GM18507 (cell line): Measurements from ENCODE around the gene KRT14.
"Not testable (repeated sequence)": the region's sequence is repeated elsewhere in the genome, so short reads cannot be mapped to it uniquely, and the experiment has no call there.

ENCODE experiments used
- DNase-seq: peaks from one replicate; pipeline ENCODE4 v3.0.0; 2011; ENCODE audit warnings: low read depth; ENCODE audit not compliant: insufficient read length; ENCODE audit errors: extremely low spot score
- FAIRE-seq: peaks from 2 replicates; lab custom pipeline; 2011; peaks lifted over from hg19 to GRCh38; lab: Jason Lieb, UNC

Gene KRT14

GRCh38 chr17:41612376-41613160 is 25.9 kb upstream of the KRT14 start, which contains the start of gene KRT16:
Gene KRT16 (minus strand): TSS chr17:41612767. CDS start chr17:41612688, 79 bp downstream.
- FAIRE-seq, DNase-seq: not testable (repeated sequence)

DNA sequence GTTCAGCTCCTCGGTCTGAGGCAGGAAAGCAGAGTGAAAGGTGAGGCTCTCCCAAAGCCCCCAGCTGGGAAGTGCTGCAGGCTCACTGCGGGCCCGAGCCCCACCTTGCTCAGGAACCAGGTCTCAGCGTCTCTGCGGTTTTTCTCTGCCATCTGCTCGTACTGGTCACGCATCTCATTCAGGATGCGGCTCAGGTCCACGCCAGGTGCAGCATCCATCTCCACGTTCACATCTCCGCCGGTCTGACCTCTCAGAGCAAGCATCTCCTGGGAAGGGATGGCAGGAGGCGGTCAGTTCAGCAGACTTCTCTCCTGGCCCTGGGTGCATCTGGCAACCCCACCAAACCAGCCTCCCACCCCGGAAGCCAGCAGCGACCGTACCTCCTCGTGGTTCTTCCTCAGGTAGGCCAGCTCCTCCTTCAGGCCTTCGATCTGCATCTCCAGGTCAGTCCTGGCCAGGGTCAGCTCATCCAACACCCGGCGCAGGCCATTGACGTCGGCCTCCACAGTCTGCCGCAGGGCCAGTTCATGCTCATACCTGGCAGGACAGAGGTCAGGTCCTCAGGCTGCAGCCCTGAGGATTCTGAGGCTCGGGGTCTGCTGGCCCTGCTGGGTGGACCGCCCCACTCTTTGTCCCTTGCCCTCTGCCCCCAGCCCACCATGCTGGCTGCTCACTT is 24.4 kb upstream of the KRT14 start:
- FAIRE-seq (no peak), DNase-seq (no peak)

DNA sequence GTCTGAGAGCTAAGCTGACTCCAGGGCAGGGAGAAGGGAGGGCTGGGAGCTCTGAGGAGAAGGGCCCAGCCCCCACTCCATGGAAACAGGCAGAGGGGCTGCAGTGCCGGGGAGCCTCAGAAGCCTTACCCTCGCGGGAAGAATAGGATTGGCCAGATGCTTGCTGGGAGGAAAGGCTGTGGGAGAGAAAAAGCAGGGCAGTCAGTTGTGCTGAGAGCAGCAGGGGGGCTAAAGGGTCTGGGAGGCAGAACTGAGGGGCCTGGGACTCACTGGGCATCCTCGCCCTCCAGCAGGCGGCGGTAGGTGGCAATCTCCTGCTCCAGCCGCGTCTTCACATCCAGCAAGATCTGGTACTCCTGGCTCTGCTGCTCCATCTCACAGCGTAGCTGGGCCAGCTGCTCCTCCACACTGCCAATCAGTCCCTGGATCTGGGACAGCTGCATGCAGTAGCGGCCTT is 23.4 kb upstream of the KRT14 start:
- not testable (repeated sequence) for DNase-seq, FAIRE-seq

GRCh38 chr17:41606930-41607329 is 20.2 kb upstream of the KRT14 start:
- not testable (repeated sequence) for DNase-seq, FAIRE-seq

GRCh38 chr17:41602524-41602923 is 15.8 kb upstream of the KRT14 start:
- DNase-seq (no peak), FAIRE-seq (no peak)

DNA sequence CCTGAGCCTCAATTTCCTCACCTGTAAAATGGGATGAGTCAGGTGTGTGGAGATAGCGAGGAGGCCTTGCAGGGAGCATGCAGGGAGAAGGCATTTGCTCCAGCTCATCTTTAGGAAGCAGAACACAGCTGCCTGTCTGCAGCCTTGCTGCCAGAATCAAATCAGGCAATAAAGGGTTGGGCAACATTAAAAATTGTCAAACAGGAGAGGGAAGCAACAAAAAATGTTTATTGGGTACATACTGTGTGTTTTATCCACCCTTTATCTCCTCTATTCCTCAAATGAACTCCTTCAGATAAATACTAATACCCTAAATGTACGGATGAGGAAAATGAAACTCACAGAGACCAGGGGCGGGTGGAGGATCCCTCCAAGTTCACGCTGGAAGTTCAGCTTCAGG is 13.6 kb upstream of the KRT14 start:
- FAIRE-seq (no peak), DNase-seq (no peak)

DNA sequence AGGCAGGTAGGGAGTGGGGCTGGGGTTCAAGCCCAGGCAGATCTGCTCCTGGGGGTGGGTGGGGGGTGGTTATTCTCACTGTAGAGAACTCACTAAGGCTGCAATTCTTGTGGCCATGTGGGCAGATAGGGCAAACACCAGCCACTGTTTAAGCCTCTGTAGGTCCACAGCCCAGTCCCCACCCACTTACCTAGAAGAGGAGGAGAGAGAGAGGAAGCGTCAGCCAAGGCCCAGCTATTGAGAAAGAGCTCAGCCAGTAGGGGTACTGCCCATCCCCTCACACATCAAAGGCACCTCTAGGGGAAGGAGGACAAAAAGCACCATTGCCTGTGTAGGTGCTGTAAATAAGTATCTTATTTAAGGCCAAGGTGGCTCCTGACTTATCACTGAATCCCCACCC is 13.0 kb upstream of the KRT14 start:
- DNase-seq: no peak
- FAIRE-seq: no peak

GRCh38 chr17:41595585-41595984 is 8.9 kb upstream of the KRT14 start:
- FAIRE-seq (no peak), DNase-seq (no peak)

DNA sequence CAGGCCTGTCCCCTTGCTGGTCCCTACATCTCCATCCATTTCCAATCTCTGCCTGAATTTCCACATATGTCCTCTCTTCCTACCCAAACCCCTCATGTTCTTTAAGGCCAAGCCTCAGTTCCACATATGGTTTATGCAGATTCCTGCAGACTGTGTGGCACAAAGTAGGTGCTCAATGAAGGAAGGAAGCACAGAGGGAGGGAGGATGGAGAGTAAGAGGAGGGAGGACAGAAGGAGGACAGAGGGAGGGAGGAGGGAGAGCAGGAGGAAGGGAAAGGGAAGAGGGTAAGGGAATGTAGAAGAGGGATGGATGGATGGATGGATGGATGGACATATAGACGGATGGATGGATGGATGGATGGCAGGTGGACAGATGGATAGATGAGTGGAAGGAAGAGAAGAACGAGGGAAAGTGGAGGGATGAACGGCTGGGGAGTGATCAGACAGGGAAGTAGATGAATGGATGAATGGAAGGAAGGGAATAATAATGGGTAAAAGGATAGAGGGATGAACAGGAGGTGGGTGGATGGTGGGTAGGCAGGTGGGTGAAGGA is 7.7 kb upstream of the KRT14 start:
- FAIRE-seq (no peak), DNase-seq (no peak)

- FAIRE-seq: no peak
These were observed 6.7 kb upstream of the KRT14 start for GRCh38 chr17:41593306-41593981.

DNA sequence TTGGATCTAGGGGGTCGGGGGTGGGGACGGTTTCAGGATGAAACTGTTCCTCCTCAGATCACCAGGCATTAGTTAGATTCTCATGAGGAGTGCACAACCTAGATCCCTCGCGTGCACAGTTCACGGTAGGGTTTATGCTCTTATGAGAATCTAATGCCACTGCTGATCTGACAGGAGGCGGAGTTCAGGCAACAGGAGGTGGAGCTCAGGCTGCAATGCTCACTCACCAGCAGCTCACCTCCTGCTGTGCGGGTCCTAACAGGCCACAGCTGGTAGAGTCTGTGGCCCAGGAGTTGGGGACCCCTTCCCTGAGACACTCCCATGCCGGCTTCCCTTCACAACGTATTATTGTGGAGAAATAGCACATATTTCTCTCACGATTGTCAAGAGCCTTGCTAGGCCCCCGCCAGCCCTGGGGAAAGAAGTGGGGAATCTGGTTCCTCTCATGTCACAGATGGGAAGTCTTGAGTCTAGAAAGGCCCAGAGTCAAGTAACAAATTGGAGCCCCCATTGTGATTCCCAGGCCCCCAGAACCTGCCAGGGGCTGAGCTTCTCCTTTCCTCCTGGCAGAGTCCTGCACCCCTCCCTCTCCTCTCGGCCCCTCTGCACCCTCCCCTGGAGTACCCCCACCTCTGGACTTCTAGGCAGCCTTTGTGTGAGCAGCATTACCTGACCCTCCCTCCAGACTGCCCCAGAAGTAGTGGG is 6.1 kb upstream of the KRT14 start:
- no peak for DNase-seq
- no peak for FAIRE-seq

More at GRCh38 chr17:41593306-41593981, 6.7 kb upstream of the KRT14 start:
- DNase-seq: no peak

DNA sequence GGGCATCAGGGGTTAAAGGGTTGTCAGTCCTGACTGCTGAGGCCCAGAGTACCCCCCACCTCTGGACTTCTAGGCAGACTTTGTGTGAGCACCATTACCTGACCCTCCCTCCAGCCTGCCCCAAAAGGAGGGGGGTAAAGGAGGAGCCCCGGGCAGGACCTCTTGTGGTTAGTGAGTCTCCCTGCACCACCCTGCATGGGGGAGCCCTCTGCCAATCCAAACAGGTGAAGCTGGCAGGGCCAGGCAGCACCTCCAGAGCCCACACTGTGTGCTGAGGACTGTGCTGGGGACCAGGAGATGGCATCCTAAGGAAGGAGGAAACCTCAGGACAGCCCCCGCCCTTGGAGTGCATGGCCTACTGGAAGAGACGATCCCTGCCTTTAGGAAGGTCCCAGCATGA is 2.6 kb upstream of the KRT14 start:
- FAIRE-seq (no peak), DNase-seq (no peak)

- no peak for DNase-seq
- no peak for FAIRE-seq
These were observed 1.6 kb upstream of the KRT14 start for GRCh38 chr17:41588126-41588810.

DNA sequence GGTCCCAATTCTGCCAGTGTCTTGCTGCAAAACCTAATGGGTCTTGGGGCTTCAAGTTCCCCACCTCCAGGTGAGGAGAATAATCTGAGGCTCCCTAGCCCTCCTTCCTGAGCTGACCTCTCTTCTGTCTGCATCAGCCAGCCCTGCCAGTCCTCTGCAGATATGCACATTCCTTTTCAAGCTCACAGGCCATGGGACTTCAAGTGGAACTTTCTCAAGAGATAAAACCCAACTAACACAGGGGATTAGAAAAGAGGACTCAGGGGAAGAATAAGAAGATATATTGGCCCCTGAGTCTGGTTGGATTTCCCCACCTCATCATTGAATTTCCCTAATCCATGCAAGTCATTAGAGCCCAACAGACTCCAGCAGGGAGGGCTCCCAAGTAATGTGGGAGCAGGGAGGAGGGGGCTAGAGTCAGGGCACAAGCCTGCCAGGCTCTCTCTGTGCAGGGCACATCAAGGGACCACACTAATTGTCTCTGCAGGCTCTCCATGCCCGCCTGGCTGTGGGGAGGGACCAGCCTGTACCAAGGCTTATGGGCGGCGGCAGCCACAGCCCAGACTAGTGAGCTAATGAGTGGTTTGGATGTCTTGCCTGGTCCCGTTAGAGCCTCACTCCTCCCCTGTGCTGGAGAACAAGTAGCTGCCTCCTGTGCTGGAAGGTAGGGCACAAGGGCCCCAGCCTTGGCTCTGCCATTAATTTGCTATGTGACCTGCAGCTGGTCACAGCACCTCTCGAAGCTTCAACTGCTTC is 1.2 kb downstream of the KRT14 start:
- FAIRE-seq: no peak
- DNase-seq: no peak

DNA sequence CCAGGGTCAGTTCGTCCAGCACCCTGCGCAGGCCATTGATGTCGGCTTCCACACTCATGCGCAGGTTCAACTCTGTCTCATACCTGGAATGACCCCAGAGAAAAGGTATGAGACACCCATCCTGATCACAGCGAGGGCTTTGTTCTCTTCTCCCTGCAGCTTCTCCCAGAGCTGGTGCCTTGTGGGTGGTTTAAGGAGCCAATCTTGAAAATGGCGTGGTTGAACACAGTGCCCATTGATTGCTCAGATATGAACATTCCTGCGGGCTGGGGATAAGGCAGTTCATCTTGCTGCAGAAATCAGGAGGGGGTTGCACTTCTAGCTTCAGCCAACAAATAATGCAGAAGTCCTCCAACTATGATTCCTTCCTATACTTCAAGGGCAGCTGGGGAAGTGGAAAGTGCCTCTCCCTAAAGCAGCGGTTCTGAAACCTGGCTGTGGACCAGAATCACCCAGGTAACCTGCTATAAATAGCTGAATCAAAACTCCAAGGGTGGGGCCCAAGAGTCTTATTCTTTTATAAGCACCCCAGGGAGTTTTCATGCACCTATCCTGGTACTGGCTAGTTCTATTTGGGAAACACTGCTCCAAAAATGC is 2.3 kb downstream of the KRT14 start:
- DNase-seq, FAIRE-seq: not testable (repeated sequence)

DNA sequence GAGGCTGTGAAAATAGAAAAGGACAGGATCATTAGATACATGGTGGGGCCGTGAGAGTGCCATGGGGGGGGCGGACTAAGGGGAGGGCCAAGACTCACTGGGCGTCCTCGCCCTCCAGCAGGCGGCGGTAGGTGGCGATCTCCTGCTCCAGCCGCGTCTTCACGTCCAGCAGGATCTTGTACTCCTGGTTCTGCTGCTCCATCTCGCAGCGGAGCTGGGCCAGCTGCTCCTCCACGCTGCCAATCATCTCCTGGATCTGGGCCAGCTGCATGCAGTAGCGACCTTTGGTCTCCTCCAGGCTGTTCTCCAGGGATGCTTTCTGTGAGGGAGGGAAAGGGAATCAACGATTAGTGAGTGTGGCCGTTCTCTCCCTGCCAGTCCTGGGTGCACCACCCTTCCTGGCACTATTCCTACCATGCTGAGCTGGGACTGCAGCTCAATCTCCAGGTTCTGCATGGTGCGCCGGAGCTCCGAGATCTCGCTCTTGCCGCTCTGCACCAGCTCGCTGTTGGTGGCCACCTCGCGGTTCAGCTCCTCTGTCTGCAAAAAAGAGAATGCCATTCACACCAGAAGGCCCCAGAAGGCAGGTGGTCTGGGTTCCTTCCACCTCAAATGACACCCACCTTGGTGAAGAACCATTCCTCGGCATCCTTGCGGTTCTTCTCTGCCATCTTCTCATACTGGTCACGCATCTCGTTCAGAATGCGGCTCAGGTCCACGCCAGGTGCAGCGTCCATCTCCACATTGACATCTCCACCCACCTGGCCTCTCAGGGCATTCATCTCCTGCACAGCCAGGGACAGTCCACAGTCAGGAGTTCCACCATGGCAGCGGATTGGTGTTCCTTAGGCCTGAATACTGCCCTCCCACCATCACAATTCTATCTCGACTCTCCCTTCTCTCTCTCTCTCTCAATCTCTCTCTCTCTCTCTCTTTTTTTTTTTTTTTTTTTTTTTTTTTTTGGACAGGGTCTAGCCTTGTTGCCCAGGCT is 3.3 kb downstream of the KRT14 start:
- no peak for DNase-seq
- no peak for FAIRE-seq
